ENCODE results near the gene C2CD5.

DNA sequence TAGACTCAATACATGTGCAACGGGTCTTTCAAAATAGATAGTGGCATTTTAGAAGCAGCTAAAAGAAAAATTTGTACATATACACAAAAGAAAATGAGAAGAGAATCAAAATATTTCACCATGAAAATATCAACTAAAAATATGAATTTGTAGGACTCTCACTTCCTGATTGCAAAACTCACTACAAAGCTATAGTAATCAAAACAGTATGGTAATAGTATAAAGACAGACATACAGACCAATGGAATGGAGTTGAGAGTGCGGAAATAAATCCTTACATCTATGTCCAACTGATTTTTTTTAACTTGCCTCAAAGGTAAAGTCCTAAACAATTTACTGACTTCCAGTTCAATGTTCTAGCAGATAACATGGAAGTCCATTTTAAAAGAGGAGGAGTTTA lies 13.1 kb downstream of the C2CD5 start:
- no peak for TF ChIP-seq POLR2A (IDR thresholded peaks at IDR 0.05)
- TF ChIP-seq, protein P1, sequence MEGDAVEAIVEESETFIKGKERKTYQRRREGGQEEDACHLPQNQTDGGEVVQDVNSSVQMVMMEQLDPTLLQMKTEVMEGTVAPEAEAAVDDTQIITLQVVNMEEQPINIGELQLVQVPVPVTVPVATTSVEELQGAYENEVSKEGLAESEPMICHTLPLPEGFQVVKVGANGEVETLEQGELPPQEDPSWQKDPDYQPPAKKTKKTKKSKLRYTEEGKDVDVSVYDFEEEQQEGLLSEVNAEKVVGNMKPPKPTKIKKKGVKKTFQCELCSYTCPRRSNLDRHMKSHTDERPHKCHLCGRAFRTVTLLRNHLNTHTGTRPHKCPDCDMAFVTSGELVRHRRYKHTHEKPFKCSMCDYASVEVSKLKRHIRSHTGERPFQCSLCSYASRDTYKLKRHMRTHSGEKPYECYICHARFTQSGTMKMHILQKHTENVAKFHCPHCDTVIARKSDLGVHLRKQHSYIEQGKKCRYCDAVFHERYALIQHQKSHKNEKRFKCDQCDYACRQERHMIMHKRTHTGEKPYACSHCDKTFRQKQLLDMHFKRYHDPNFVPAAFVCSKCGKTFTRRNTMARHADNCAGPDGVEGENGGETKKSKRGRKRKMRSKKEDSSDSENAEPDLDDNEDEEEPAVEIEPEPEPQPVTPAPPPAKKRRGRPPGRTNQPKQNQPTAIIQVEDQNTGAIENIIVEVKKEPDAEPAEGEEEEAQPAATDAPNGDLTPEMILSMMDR (IDR thresholded peaks at IDR 0.05) = no peak
